HepG2 (cell line): ENCODE data around the gene ENSA. TPM values are rescaled to one million over a fixed set of nuclear protein-coding genes. Genes with fewer than 3 reads are reported as not detected.
A peak's percentile ranks its signal among the peaks of the same experiment; 100 is the strongest.

Experiments used
- CCDC6 ChIP-seq: sonication (generic); formaldehyde crosslinking; IDR thresholded peaks from 2 replicates; pipeline ENCODE4 v1.8.1; 2022; ENCODE audit warnings: mild to moderate bottlenecking, missing genetic modification reagents, moderate library complexity
- ELF1 ChIP-seq: sonication (generic); formaldehyde crosslinking; IDR thresholded peaks from 2 replicates; pipeline ENCODE4 v1.4.0; 2020; ENCODE audit warnings: missing genetic modification reagents
- GZF1 ChIP-seq: sonication (generic); formaldehyde crosslinking; IDR thresholded peaks from 2 replicates; pipeline ENCODE4 v1.5.1; 2020; ENCODE audit warnings: mild to moderate bottlenecking, missing genetic modification reagents
- IKZF1 ChIP-seq: fragments of 450-650 bp; IDR thresholded peaks from 2 replicates; pipeline ENCODE4 v1.7.1; 2016
- KLF15 ChIP-seq: sonication (generic); formaldehyde crosslinking; IDR thresholded peaks from 2 replicates; pipeline ENCODE4 v1.8.1; 2023; ENCODE audit warnings: borderline replicate concordance, mild to moderate bottlenecking, inconsistent platforms, missing genetic modification reagents, mixed read lengths
- SKI ChIP-seq: fragments of 450-650 bp; IDR thresholded peaks from one replicate; pipeline ENCODE4 v1.6.1; 2018; ENCODE audit warnings: mild to moderate bottlenecking; ENCODE audit not compliant: partially characterized antibody
- SOX5 ChIP-seq: IDR thresholded peaks from 2 replicates; pipeline ENCODE4 v1.6.1; 2016; ENCODE audit warnings: borderline replicate concordance
- SP4 ChIP-seq: sonication (generic); formaldehyde crosslinking; IDR thresholded peaks from 2 replicates; pipeline ENCODE4 v1.8.1; 2023; ENCODE audit warnings: mild to moderate bottlenecking, missing genetic modification reagents
- TCF7L2 ChIP-seq: IDR thresholded peaks from 2 replicates; pipeline ENCODE4 v1.6.1; 2011; ENCODE audit warnings: mild to moderate bottlenecking, low read depth, low read length, moderate library complexity
- ZKSCAN8 ChIP-seq: IDR thresholded peaks from 2 replicates; pipeline ENCODE4 v1.6.1; 2016; ENCODE audit warnings: borderline replicate concordance, missing genetic modification reagents, missing compliant biosample characterization
- ZNF292 ChIP-seq: sonication (generic); formaldehyde crosslinking; IDR thresholded peaks from 2 replicates; pipeline ENCODE4 v1.8.1; 2022; ENCODE audit warnings: mild to moderate bottlenecking, low read depth, missing genetic modification reagents, borderline replicate concordance
- ZNF44 ChIP-seq: sonication (generic); formaldehyde crosslinking; IDR thresholded peaks from 2 replicates; pipeline ENCODE4 v1.5.1; 2020; ENCODE audit warnings: mild to moderate bottlenecking, missing genetic modification reagents
- ZNF546 ChIP-seq: sonication (generic); formaldehyde crosslinking; conservative IDR thresholded peaks from 2 replicates; pipeline ENCODE4 v1.8.1; 2023; ENCODE audit warnings: mild to moderate bottlenecking, missing genetic modification reagents
- ZSCAN30 ChIP-seq: sonication (generic); formaldehyde crosslinking; IDR thresholded peaks from 2 replicates; pipeline ENCODE4 v1.5.0; 2020; ENCODE audit warnings: mild to moderate bottlenecking, missing genetic modification reagents
- polyA plus RNA-seq, 8 experiments: library from polyadenylated mRNA; depleted of rRNA in 3 of 8; stranded (reverse) in 7 of 8; unstranded in 1 of 8; fragments of >200 nt; fragmentation: Illumina TruSeq in 4 of 8; extraction: Trizol in 4 of 8; gene quantifications; 2 replicates each; pipeline versions ENCODE4 v1.2.1 to v1.2.3, GENCODE V29; 2011 to 2016; ENCODE audit warnings: low read depth in 4 of 8, missing spikeins in 1 of 8, mixed read lengths in 1 of 8; ENCODE audit not compliant: insufficient read depth in 1 of 8
- total RNA-seq, 5 experiments: library from RNA; depleted of rRNA; stranded (reverse); fragments of >200 nt; fragmentation: Illumina TruSeq; extraction: Trizol; gene quantifications; 2 replicates each; pipeline ENCODE4 v1.2.3, GENCODE V29; 2016; ENCODE audit warnings: low read depth in 1 of 5
- TF ChIP-seq, protein P1 (sequence below): sonication (generic); formaldehyde crosslinking; IDR thresholded peaks from 2 replicates; pipeline ENCODE4 v1.5.0; 2020; ENCODE audit warnings: mild to moderate bottlenecking, missing genetic modification reagents
- TF ChIP-seq, protein P2 (sequence below): sonication (generic); formaldehyde crosslinking; IDR thresholded peaks from 2 replicates; pipeline ENCODE4 v1.5.1; 2020; ENCODE audit warnings: missing genetic modification reagents, mild to moderate bottlenecking, borderline replicate concordance
- TF ChIP-seq, protein P3 (sequence below): sonication (generic); formaldehyde crosslinking; IDR thresholded peaks from 2 replicates; pipeline ENCODE4 v1.4.0; 2020; ENCODE audit warnings: mild to moderate bottlenecking, missing genetic modification reagents
- TF ChIP-seq, protein P4 (sequence below), 2 experiments: IDR thresholded peaks; 2 replicates each; pipeline ENCODE4 v1.6.1; 2011 to 2012; ENCODE audit warnings: low read length in 2 of 2, borderline replicate concordance in 1 of 2, low read depth in 1 of 2, mild to moderate bottlenecking in 1 of 2, moderate library complexity in 1 of 2
- TF ChIP-seq, protein P5 (sequence below): sonication (generic); formaldehyde crosslinking; IDR thresholded peaks from 2 replicates; pipeline ENCODE4 v1.8.1; 2023; ENCODE audit warnings: mild to moderate bottlenecking, inconsistent platforms, moderate library complexity, missing genetic modification reagents, borderline replicate concordance

Gene ENSA
- total and polyA plus RNA-seq, 2 of the 13 experiments (the other 11 are each of a cell fraction or from before 2014, with no cell fraction given), result 54.5 to 111 TPM

DNA sequence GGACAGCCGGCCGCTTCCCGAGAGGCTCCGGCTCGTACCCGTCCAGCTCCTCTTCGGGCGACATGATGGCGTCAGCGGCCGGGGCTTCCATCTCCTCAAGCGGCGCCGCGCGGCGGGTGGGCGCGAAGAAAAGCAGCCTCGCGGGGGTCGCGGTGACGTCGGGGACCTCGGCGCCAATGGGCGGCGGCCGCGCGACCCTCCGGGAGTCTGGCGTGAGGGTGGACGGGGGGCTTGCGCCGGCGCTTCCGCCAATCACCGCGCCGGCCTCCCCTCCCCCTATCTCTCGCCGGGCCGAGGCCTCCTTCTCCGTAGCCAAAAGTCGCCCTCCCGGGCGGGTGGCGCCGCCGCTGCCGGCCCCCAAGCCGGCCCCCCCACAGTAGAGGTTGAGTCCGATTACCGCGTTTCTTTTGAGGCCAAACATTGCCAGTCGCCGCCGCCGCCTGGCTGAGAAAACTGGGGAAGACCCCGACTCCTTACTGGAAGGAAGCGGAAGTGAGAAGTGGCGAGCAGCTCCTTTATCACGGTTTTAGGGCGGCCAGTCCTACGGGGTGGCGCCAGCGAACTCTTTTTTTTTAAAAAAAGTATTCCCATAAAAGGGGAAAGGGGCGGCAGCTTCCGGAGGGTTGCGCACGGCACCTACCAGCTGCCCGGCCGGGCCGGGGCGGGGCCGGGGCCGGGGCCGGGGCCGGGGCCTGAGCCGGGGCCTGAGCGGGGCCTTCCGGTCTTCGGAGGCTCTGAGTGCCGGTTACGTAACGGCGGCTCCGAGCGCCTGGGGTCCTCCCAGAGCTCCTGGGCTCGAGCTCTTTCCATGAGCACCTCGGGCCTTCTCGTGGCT lies 50.1 kb downstream of the ENSA start, which contains the start of gene MCL1 (continued):
- TF ChIP-seq, protein P1, sequence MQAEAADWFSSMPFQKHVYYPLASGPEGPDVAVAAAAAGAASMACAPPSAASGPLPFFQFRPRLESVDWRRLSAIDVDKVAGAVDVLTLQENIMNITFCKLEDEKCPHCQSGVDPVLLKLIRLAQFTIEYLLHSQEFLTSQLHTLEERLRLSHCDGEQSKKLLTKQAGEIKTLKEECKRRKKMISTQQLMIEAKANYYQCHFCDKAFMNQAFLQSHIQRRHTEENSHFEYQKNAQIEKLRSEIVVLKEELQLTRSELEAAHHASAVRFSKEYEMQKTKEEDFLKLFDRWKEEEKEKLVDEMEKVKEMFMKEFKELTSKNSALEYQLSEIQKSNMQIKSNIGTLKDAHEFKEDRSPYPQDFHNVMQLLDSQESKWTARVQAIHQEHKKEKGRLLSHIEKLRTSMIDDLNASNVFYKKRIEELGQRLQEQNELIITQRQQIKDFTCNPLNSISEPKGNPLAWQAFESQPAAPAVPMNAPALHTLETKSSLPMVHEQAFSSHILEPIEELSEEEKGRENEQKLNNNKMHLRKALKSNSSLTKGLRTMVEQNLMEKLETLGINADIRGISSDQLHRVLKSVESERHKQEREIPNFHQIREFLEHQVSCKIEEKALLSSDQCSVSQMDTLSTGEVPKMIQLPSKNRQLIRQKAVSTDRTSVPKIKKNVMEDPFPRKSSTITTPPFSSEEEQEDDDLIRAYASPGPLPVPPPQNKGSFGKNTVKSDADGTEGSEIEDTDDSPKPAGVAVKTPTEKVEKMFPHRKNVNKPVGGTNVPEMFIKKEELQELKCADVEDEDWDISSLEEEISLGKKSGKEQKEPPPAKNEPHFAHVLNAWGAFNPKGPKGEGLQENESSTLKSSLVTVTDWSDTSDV (CRISPR knock-in tag), result no peak
- no peak for TF ChIP-seq ZNF292
- TF ChIP-seq, protein P2, sequence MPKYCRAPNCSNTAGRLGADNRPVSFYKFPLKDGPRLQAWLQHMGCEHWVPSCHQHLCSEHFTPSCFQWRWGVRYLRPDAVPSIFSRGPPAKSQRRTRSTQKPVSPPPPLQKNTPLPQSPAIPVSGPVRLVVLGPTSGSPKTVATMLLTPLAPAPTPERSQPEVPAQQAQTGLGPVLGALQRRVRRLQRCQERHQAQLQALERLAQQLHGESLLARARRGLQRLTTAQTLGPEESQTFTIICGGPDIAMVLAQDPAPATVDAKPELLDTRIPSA (CRISPR knock-in tag), result no peak
- peak; percentile 87 for TF ChIP-seq ELF1 (CRISPR knock-in tag)
- TF ChIP-seq, protein P3, sequence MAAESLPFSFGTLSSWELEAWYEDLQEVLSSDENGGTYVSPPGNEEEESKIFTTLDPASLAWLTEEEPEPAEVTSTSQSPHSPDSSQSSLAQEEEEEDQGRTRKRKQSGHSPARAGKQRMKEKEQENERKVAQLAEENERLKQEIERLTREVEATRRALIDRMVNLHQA, result 0 out of 2 replicates have a peak, but pooled peaks have one; percentile 48
- no peak for TF ChIP-seq GZF1 (CRISPR knock-in tag)
- TF ChIP-seq, protein P4, sequence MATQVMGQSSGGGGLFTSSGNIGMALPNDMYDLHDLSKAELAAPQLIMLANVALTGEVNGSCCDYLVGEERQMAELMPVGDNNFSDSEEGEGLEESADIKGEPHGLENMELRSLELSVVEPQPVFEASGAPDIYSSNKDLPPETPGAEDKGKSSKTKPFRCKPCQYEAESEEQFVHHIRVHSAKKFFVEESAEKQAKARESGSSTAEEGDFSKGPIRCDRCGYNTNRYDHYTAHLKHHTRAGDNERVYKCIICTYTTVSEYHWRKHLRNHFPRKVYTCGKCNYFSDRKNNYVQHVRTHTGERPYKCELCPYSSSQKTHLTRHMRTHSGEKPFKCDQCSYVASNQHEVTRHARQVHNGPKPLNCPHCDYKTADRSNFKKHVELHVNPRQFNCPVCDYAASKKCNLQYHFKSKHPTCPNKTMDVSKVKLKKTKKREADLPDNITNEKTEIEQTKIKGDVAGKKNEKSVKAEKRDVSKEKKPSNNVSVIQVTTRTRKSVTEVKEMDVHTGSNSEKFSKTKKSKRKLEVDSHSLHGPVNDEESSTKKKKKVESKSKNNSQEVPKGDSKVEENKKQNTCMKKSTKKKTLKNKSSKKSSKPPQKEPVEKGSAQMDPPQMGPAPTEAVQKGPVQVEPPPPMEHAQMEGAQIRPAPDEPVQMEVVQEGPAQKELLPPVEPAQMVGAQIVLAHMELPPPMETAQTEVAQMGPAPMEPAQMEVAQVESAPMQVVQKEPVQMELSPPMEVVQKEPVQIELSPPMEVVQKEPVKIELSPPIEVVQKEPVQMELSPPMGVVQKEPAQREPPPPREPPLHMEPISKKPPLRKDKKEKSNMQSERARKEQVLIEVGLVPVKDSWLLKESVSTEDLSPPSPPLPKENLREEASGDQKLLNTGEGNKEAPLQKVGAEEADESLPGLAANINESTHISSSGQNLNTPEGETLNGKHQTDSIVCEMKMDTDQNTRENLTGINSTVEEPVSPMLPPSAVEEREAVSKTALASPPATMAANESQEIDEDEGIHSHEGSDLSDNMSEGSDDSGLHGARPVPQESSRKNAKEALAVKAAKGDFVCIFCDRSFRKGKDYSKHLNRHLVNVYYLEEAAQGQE (IDR thresholded peaks at IDR 0.05; ENCODE audit: borderline replicate concordance in 1 of 2, low read depth in 1 of 2, low read length in 2 of 2), result peak in 1 of 2 experiments; percentile 77; a peak in 1 of 4 replicates
- TF ChIP-seq SP4, result peak; percentile 72; the same call in 1 of the 2 replicates
- TF ChIP-seq SKI, result no peak
- no peak for TF ChIP-seq KLF15 (CRISPR knock-in tag)
- TF ChIP-seq SOX5 (CRISPR knock-in tag), result peak; percentile 40; the same call in 1 of the 2 replicates
- TF ChIP-seq ZKSCAN8 (CRISPR knock-in tag), result 0 out of 2 replicates have a peak, but pooled peaks have one; percentile 59
- TF ChIP-seq IKZF1, result no peak
- peak; percentile 90; the same call in 1 of the 2 replicates for TF ChIP-seq ZNF546 (CRISPR knock-in tag)
- TF ChIP-seq, protein P5, sequence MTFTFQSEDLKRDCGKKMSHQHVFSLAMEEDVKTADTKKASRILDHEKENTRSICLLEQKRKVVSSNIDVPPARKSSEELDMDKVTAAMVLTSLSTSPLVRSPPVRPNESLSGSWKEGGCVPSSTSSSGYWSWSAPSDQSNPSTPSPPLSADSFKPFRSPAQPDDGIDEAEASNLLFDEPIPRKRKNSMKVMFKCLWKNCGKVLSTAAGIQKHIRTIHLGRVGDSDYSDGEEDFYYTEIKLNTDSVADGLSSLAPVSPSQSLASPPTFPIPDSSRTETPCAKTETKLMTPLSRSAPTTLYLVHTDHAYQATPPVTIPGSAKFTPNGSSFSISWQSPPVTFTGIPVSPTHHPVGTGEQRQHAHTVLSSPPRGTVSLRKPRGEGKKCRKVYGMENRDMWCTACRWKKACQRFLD (CRISPR knock-in tag), result 0 out of 2 replicates have a peak, but pooled peaks have one; percentile 23
- no peak for TF ChIP-seq ZNF44
- no peak for TF ChIP-seq ZSCAN30 (CRISPR knock-in tag)
- no peak for TF ChIP-seq TCF7L2
- TF ChIP-seq CCDC6, result no peak
